MCF 10A (cell line): ENCODE results near the gene ASXL3. TPM values are rescaled to one million over a fixed set of nuclear protein-coding genes. Genes with fewer than 3 reads are reported as not detected.

Experiments
- Bru-seq: library from RNA; stranded (reverse); fragments of 400-500 nt; gene quantifications from one replicate; lab custom pipeline; 2021; lab: Mats Ljungman, UMichigan
- BruChase-seq, 2 experiments: library from RNA; stranded (reverse); fragments of 400-500 nt; gene quantifications; one replicate each; lab custom pipeline; 2021; lab: Mats Ljungman, UMichigan
- BruUV-seq: library from RNA; stranded (reverse); fragments of 400-500 nt; replicated peaks from 2 replicates; lab custom pipeline; 2021; lab: Mats Ljungman, UMichigan
- CTCF ChIA-PET: fragments of 300-600 bp; sonication (Branson Sonifier 250); formaldehyde crosslinking; extraction: SDS; loops from one replicate; lab custom pipeline; 2021; ENCODE audit warnings: antibody characterized with exemption, inconsistent platforms; lab: Yijun Ruan, JAX
- POLR2A ChIA-PET: fragments of 300-600, 350-650 bp; sonication (Branson Sonifier 250); formaldehyde crosslinking; extraction: SDS; loops from one replicate; lab custom pipeline; 2020; ENCODE audit warnings: antibody characterized with exemption, inconsistent platforms; lab: Yijun Ruan, JAX
- DNase-seq: peaks from one replicate; pipeline ENCODE4 v3.0.0-alpha.2; 2018; ENCODE audit not compliant: unreplicated experiment
- H3K27ac Mint-ChIP-seq: one replicate; pipeline ENCODE4 v1.8.0; 2022; ENCODE audit warnings: mild to moderate bottlenecking, low read depth, mixed read lengths; ENCODE audit not compliant: unreplicated experiment
- H3K27me3 Mint-ChIP-seq: one replicate; pipeline ENCODE4 v1.8.0; 2022; ENCODE audit warnings: mixed read lengths; ENCODE audit not compliant: insufficient read depth, unreplicated experiment
- H3K36me3 Mint-ChIP-seq: one replicate; pipeline ENCODE4 v1.8.0; 2022; ENCODE audit warnings: mild to moderate bottlenecking, moderate library complexity, mixed read lengths; ENCODE audit not compliant: insufficient read depth, unreplicated experiment
- H3K4me1 Mint-ChIP-seq: one replicate; pipeline ENCODE4 v1.8.0; 2022; ENCODE audit warnings: mixed read lengths; ENCODE audit not compliant: insufficient read depth, unreplicated experiment
- H3K4me3 Mint-ChIP-seq: one replicate; pipeline ENCODE4 v1.8.0; 2022; ENCODE audit warnings: mild to moderate bottlenecking, moderate library complexity, mixed read lengths; ENCODE audit not compliant: unreplicated experiment
- H3K9me3 Mint-ChIP-seq: one replicate; pipeline ENCODE4 v1.8.0; 2022; ENCODE audit warnings: mixed read lengths; ENCODE audit not compliant: unreplicated experiment
- CTCF ChIP-seq: fragments of 200-600 bp; IDR thresholded peaks from one replicate; pipeline ENCODE4 v1.8.0; 2022; ENCODE audit warnings: antibody characterized with exemption, mild to moderate bottlenecking; ENCODE audit not compliant: unreplicated experiment
- intact Hi-C: fragments of 100-400 bp; cut with micrococcal nuclease; formaldehyde crosslinking; loops from 2 replicates; pipeline ENCODE4 v1.14.1; 2022
- long read RNA-seq: library from polyadenylated mRNA; stranded (forward); transcript quantifications from one replicate; pipeline ENCODE4 v2.0.0, GENCODE V29; 2022
- total RNA-seq: library from RNA; stranded (reverse); gene quantifications from 2 replicates; pipeline ENCODE4 v1.2.3, GENCODE V29; 2022

The ASXL3 gene
- total RNA-seq (not detected in 2 replicates), Bru-seq, nascent RNA (percentile 2 among the genes with signal in this experiment), BruChase-seq, experiment 1, labeled RNA remaining after a 6-hour chase (not detected), BruChase-seq, experiment 2, labeled RNA remaining after a 2-hour chase (percentile 0 among the genes with signal in this experiment)
- long read RNA-seq: 0 reads

- DNase-seq: no peak
- H3K4me1 Mint-ChIP-seq: no peaks in the 10 kb centered on the region
- CTCF ChIA-PET: no interaction called here
- TF ChIP-seq CTCF: no peak
- H3K36me3 Mint-ChIP-seq: no peaks in the 10 kb centered on the region
- intact Hi-C loops: no loop called here
- H3K27ac Mint-ChIP-seq: no peak within 1 kb of the TSS
- H3K9me3 Mint-ChIP-seq: no peaks in the 10 kb centered on the region
- POLR2A ChIA-PET: no interaction called here
- peak within 1 kb of the TSS; percentile 51 for H3K4me3 Mint-ChIP-seq
- BruUV-seq: no TSS peak
- peaks cover 37% of the 10 kb centered on the region for H3K27me3 Mint-ChIP-seq
These were observed at the start of gene ASXL3 for GRCh38 chr18:33577685-33578517. Gene ASXL3, plus strand, starts transcription at chr18:33578219. Its CDS starts 413 bp downstream, at chr18:33578632.

GRCh38 chr18:33532978-33533377 lies 45.0 kb upstream of the ASXL3 start:
- H3K9me3 Mint-ChIP-seq: peaks cover 8% of the 10 kb centered on the region

GRCh38 chr18:33536904-33537303 lies 41.1 kb upstream of the ASXL3 start:
- H3K36me3 Mint-ChIP-seq: no peaks in the 10 kb centered on the region
- CTCF ChIA-PET: no interaction called here
- POLR2A ChIA-PET: no interaction called here

More at GRCh38 chr18:33532978-33533377, 45.0 kb upstream of the ASXL3 start:
- Mint-ChIP-seq H3K27ac (no peak overlapping the region), H3K4me1 (no peaks in the 10 kb centered on the region), H3K36me3 (no peaks in the 10 kb centered on the region), H3K27me3 (peaks cover 43% of the 10 kb centered on the region), H3K4me3 (no peak overlapping the region)
- BruUV-seq: no TSS peak
- ChIA-PET CTCF (no interaction called here), POLR2A (interaction anchor here (1.4 kb wide), 1 partner anchor 11 kb away, joined by 3 read pairs; no protein-coding TSS in a partner anchor)
- no peak for DNase-seq
- no peak for TF ChIP-seq CTCF
- intact Hi-C loops: no loop called here

More at GRCh38 chr18:33536904-33537303, 41.1 kb upstream of the ASXL3 start:
- intact Hi-C loops: no loop called here
- no peaks in the 10 kb centered on the region for H3K4me1 Mint-ChIP-seq
- no peak for TF ChIP-seq CTCF
- H3K27ac Mint-ChIP-seq: no peak overlapping the region
- BruUV-seq: no TSS peak
- peaks cover 11% of the 10 kb centered on the region for H3K27me3 Mint-ChIP-seq
- no peaks in the 10 kb centered on the region for H3K9me3 Mint-ChIP-seq
- H3K4me3 Mint-ChIP-seq: no peak overlapping the region
- no peak for DNase-seq
